ENCODE results near the gene YLPM1.

- TF ChIP-seq, protein P1, sequence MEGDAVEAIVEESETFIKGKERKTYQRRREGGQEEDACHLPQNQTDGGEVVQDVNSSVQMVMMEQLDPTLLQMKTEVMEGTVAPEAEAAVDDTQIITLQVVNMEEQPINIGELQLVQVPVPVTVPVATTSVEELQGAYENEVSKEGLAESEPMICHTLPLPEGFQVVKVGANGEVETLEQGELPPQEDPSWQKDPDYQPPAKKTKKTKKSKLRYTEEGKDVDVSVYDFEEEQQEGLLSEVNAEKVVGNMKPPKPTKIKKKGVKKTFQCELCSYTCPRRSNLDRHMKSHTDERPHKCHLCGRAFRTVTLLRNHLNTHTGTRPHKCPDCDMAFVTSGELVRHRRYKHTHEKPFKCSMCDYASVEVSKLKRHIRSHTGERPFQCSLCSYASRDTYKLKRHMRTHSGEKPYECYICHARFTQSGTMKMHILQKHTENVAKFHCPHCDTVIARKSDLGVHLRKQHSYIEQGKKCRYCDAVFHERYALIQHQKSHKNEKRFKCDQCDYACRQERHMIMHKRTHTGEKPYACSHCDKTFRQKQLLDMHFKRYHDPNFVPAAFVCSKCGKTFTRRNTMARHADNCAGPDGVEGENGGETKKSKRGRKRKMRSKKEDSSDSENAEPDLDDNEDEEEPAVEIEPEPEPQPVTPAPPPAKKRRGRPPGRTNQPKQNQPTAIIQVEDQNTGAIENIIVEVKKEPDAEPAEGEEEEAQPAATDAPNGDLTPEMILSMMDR (IDR thresholded peaks at IDR 0.05) = no peak
- TF ChIP-seq EZH2 (IDR thresholded peaks at IDR 0.05) = no peak
- TF ChIP-seq EZH2phosphoT487 (IDR thresholded peaks at IDR 0.05) = no peak
Observed at GRCh38 chr14:74807853-74808545, 44.9 kb downstream of the YLPM1 start.

Measured in neural progenitor cell (in vitro differentiated cells).